Measurements from ENCODE around the gene CD40LG.

CD40LG gene

GRCh38 chrX:136652822-136653723 is 5.1 kb downstream of the CD40LG start:
- DNase-seq = no peak

- no peak for DNase-seq
Measured at GRCh38 chrX:136656361-136656964, 8.5 kb downstream of the CD40LG start.

- no peak for DNase-seq
Measured at GRCh38 chrX:136658151-136658550, 10.2 kb downstream of the CD40LG start.

- no peak for DNase-seq
Measured at GRCh38 chrX:136659174-136659573, 11.2 kb downstream of the CD40LG start.

- no peak for DNase-seq
Measured at GRCh38 chrX:136660896-136661295, 12.9 kb downstream of the CD40LG start.

- no peak for DNase-seq
Measured at GRCh38 chrX:136662104-136662503, 14.1 kb downstream of the CD40LG start.

- no peak for DNase-seq
Measured at GRCh38 chrX:136662976-136663375, 15.0 kb downstream of the CD40LG start.

- DNase-seq = no peak
Measured at GRCh38 chrX:136665258-136665900, 17.4 kb downstream of the CD40LG start.

- no peak for DNase-seq
Measured at GRCh38 chrX:136666088-136666487, 18.1 kb downstream of the CD40LG start.

GRCh38 chrX:136667446-136668168 is 19.6 kb downstream of the CD40LG start:
- DNase-seq = no peak

GRCh38 chrX:136671006-136671610 is 23.1 kb downstream of the CD40LG start:
- no peak for DNase-seq

GRCh38 chrX:136674270-136674985 is 26.5 kb downstream of the CD40LG start:
- DNase-seq = no peak

GRCh38 chrX:136679531-136679930 is 31.6 kb downstream of the CD40LG start:
- no peak for DNase-seq

- no peak for DNase-seq
Measured at GRCh38 chrX:136684120-136684519, 36.2 kb downstream of the CD40LG start.

- no peak for DNase-seq
Measured at GRCh38 chrX:136687457-136687856, 39.5 kb downstream of the CD40LG start.

- no peak for DNase-seq
Measured at GRCh38 chrX:136689436-136689835, 41.5 kb downstream of the CD40LG start.

GRCh38 chrX:136691028-136691809 is 43.3 kb downstream of the CD40LG start:
- DNase-seq = no peak

GRCh38 chrX:136692271-136692670 is 44.3 kb downstream of the CD40LG start:
- no peak for DNase-seq

- DNase-seq = no peak
Measured at GRCh38 chrX:136694431-136695087, 46.6 kb downstream of the CD40LG start.

GRCh38 chrX:136697156-136697555 is 49.2 kb downstream of the CD40LG start:
- no peak for DNase-seq

- no peak for DNase-seq
Measured at GRCh38 chrX:136708348-136708747, 60.4 kb downstream of the CD40LG start.
